ENCODE data around the gene MAN2A1.

MAN2A1 gene

DNA sequence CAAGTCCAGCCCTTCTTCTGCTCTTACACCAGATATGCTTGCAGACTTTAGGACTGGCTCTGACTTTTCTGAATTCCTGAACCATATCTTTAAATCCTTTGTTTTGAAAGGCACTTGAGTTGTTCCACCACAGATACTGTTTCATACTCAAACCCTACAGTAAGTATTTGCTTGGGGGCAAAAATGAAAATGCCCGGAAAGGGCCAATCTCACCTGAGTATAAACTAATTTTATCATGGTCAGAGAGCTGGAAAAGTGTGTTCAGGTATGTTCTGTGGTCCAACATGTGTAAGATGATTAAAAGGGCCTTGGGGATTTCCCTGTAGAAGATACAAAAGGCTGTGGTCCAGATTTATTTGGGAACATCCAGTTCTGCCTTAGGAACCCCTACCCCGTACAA lies 225.2 kb downstream of the MAN2A1 start:
- Histone ChIP-seq H3K4me2 (ENCODE audit: low read depth, low read length) (no peak overlapping the region), H2AFZ (ENCODE audit: low read length) (no peak overlapping the region), H3K27ac (ENCODE audit: low read length) (no peak overlapping the region), H3K4me1 (ENCODE audit: low read length) (peaks cover 44% of the 10 kb centered on the region), H3K9me3 (replicated peaks; ENCODE audit: insufficient read depth, low read length) (no peaks in the 10 kb centered on the region), H4K20me1 (ENCODE audit: insufficient read depth, low read length) (no peaks in the 10 kb centered on the region), H3K27me3 (replicated peaks; ENCODE audit: insufficient read depth, low read length) (no peaks in the 10 kb centered on the region), H3K36me3 (replicated peaks; ENCODE audit: insufficient read depth, low read length) (no peaks in the 10 kb centered on the region), H3F3A (ENCODE audit: insufficient read depth, low read length) (peaks cover 8% of the 10 kb centered on the region; the same call in 1 of the 2 replicates), H3K4me3 (ENCODE audit: low read length) (no peak overlapping the region), H3K9me2 (replicated peaks; ENCODE audit: insufficient read depth, low read length) (no peaks in the 10 kb centered on the region), H3K79me2 (ENCODE audit: low read length) (no peaks in the 10 kb centered on the region), H3K9ac (ENCODE audit: low read length) (no peak overlapping the region)
- TF ChIP-seq EZH2 (optimal IDR thresholded peaks at IDR 0.05; ENCODE audit: low read depth, low read length) (no peak), EZH2phosphoT487 (IDR thresholded peaks at IDR 0.05; ENCODE audit: low read length) (no peak), CTCF (IDR thresholded peaks at IDR 0.05; ENCODE audit: low read length) (no peak)
- no peak for DNase-seq

GRCh38 chr5:109916481-109917153 lies 226.9 kb downstream of the MAN2A1 start:
- H3K36me3 ChIP-seq (replicated peaks; ENCODE audit: insufficient read depth, low read length): no peaks in the 10 kb centered on the region

More at GRCh38 chr5:109916481-109917153, 226.9 kb downstream of the MAN2A1 start:
- TF ChIP-seq CTCF (IDR thresholded peaks at IDR 0.05; ENCODE audit: low read length) (no peak), EZH2 (optimal IDR thresholded peaks at IDR 0.05; ENCODE audit: low read depth, low read length) (no peak), EZH2phosphoT487 (IDR thresholded peaks at IDR 0.05; ENCODE audit: low read length) (no peak)
- Histone ChIP-seq H3K9me2 (replicated peaks; ENCODE audit: insufficient read depth, low read length) (no peaks in the 10 kb centered on the region), H3K4me2 (ENCODE audit: low read depth, low read length) (peak overlapping the region; percentile 15; the same call in 1 of the 2 replicates), H3F3A (ENCODE audit: insufficient read depth, low read length) (peaks cover 23% of the 10 kb centered on the region), H3K9me3 (replicated peaks; ENCODE audit: insufficient read depth, low read length) (no peaks in the 10 kb centered on the region), H4K20me1 (ENCODE audit: insufficient read depth, low read length) (no peaks in the 10 kb centered on the region), H3K79me2 (ENCODE audit: low read length) (no peaks in the 10 kb centered on the region), H3K4me3 (ENCODE audit: low read length) (no peak overlapping the region), H2AFZ (ENCODE audit: low read length) (peak overlapping the region; percentile 13; the same call in 1 of the 2 replicates), H3K27ac (ENCODE audit: low read length) (peak overlapping the region; percentile 64), H3K9ac (ENCODE audit: low read length) (peak overlapping the region; percentile 3; the same call in 1 of the 2 replicates), H3K27me3 (replicated peaks; ENCODE audit: insufficient read depth, low read length) (no peaks in the 10 kb centered on the region), H3K4me1 (ENCODE audit: low read length) (peaks cover 57% of the 10 kb centered on the region)
- DNase-seq: peak; percentile 90

Data from MM.1S (cell line).